HL-60/S4 treated with retinoic acid at 250 ng/mL for 4 days and 3 days (cell line): ENCODE measurements around the gene PRDM16.

Experiments
- in situ Hi-C: fragments of 300-500 bp; cut with MboI; formaldehyde crosslinking; loops from 2 replicates; pipeline ENCODE4 v1.7.0; 2022; ENCODE audit warnings: low sequenced_read_pairs

PRDM16 gene

GRCh38 chr1:3359756-3360440 lies 290.9 kb downstream of the PRDM16 start:
- in situ Hi-C loops = no loop called here

- in situ Hi-C loops = no loop called here
Observed at GRCh38 chr1:3360646-3361257, 291.7 kb downstream of the PRDM16 start.

DNA sequence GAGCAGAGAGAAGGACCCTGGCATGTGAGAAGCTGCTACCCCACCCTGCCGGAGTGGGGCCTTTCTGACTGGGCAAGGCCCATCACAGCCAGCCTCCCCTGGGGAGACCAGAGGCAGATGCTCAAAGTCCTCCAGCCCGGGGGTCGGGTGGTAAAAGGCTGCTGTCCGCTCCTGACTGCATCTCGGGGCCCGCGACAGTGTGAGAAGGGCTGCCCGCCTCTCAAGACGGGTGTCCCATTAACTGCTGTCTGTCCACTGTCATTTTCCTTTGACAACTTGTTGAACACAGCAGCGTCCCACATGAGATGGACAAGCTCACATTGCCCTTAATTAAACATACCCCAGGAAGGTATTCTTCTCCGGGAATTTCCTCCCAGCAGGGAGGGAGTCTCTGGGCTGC lies 294.0 kb downstream of the PRDM16 start:
- in situ Hi-C loops = no loop called here

DNA sequence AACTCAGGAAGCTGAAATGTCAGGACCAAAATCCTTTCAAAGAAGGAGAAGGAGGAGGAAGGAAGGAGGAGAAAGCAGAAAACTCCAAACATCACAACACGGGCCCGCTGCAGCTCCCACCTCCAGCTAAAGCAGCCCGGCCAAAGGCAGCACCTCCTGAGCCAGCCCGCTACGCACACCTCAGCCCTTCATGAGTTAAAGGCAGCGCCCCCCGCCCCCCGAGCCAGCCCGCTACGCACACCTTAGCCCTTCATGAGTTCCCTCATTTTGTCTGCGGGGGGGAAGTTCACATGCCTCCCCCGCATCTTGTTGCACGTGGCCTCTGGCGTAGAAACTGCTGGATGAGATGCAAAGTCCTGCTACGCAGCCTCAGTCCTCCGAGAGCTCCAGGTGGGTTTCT lies 294.8 kb downstream of the PRDM16 start:
- in situ Hi-C loops = no loop called here

- in situ Hi-C loops = no loop called here
Observed at GRCh38 chr1:3364551-3364950, 295.5 kb downstream of the PRDM16 start.

GRCh38 chr1:3364983-3365382 lies 296.0 kb downstream of the PRDM16 start:
- in situ Hi-C loops = no loop called here

- in situ Hi-C loops = no loop called here
Observed at GRCh38 chr1:3365523-3366125, 296.6 kb downstream of the PRDM16 start.

- in situ Hi-C loops = no loop called here
Observed at GRCh38 chr1:3366126-3367051, 297.4 kb downstream of the PRDM16 start.

DNA sequence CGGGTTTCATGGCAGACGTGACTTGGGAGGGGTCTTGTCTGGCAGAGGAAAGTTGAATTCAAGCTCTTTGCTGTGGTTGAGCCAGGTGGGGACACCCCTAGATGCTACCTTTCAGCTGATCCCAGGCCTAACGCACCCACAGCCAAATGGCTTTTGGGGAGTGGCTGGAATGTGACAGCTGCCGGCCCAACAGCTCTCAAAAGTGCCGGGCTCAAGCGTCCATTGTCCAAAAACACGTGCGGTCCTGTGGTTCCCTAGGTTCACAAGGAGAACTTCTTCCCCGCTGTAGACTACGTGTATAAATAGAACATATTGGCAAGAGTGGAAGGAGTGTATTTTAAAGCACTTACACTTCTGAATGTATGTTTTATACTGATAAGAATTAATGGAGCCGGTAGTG lies 298.4 kb downstream of the PRDM16 start:
- in situ Hi-C loops = no loop called here

- in situ Hi-C loops = no loop called here
Observed at GRCh38 chr1:3368059-3368458, 299.1 kb downstream of the PRDM16 start.

DNA sequence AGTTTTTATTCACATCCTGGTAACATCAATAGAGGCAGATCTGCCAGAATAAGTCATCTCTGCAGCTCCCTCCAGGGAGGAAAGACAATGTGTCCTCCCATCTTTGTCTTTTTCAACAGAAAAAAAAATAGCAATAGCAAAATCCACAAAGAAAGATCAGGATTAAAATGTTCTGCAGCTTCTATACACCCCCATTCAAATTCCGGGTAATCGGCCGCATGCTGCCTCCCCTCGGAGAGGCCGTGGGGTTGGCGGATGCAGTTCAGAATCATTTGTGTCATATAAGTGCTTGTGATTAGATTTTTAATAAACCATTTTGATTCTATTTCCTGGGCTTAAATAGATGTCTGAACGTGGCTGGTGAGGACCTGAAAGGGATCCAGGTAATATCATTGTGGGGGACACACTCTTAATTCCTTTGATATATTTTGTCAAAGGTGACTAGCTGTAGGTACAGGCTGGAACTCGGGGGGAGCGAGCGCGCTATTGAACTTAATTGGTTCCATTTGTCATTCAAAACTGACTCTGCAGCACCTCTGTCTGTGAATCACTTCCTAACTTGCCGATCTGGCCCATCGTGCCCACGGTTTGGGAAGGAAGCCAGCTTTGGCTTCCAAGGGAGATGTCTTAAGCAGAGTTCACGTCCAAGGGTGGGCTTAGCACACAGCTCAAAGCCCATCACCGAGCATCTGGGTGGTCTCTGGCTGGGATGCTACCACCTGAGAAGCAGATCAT lies 299.9 kb downstream of the PRDM16 start:
- in situ Hi-C loops = no loop called here

DNA sequence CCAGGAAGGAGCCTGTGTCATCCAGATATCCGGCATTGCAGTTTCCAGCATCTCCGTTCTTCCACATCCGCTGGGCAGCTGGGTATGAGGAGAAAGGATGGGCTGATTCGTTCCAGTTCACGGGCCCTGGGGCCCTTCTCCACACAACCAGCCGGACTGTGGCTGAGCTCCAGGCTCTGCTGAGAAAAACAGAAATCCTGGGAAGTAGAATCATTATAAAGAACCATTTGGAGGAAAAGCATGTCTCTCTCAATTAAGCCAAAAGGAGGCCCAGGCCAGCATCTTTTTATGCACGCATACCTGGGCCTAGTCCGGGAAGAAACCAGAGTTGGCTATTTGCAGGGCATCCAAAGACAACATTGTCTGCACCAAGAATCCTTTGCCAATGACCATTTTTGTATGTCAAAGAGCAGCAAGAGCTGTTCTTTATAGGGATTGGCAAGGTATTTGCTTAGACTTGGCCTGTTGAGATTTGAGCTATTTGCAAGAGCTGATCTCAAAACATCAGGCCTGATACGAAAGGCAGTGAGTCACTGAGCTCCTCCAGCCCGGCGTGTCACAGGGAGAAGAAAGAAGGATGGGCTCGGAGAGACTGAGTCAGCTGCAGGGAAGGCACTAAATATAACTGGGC lies 300.6 kb downstream of the PRDM16 start:
- in situ Hi-C loops = no loop called here

- in situ Hi-C loops = no loop called here
Observed at GRCh38 chr1:3370856-3371703, 302.1 kb downstream of the PRDM16 start.

GRCh38 chr1:3372317-3372716 lies 303.3 kb downstream of the PRDM16 start:
- in situ Hi-C loops = no loop called here

- in situ Hi-C loops = no loop called here
Observed at GRCh38 chr1:3373175-3373574, 304.2 kb downstream of the PRDM16 start.

- in situ Hi-C loops = no loop called here
Observed at GRCh38 chr1:3373700-3374405, 304.9 kb downstream of the PRDM16 start.

GRCh38 chr1:3375245-3375644 lies 306.2 kb downstream of the PRDM16 start:
- in situ Hi-C loops = no loop called here

DNA sequence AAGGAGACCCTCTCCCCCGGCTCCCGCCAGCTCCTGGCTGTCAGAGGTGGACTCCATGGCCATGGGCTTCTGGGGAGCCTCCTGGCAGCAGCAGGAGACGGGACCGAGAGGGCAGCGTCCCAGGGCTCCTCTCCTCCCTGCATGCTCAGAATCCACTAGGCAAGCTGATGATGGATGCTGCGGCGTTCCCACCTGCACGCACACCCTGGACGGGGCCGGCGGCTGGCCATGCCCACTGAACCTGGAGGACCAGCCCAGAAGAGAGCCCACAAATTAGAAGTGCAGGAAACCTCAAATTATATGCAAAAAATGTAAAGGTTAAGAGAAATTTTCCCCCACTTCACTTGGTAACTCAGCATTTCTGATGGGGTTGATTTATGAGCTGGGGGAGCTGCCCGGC lies 308.2 kb downstream of the PRDM16 start:
- in situ Hi-C loops = no loop called here
